K562 (cell line): ENCODE measurements around the gene MEF2D. TPM values are rescaled to one million over a fixed set of nuclear protein-coding genes. Genes with fewer than 3 reads are reported as not detected.
A peak's percentile ranks its signal among the peaks of the same experiment; 100 is the strongest.

Source experiments
- ATAC-seq: fragments of 200-7000 bp; cut with Tn5 transposase; 3 replicates; pipeline ENCODE4 v1.9.1; 2020; ENCODE audit warnings: moderate library complexity
- BruUV-seq: library from RNA; stranded (reverse); fragments of 400-500 nt; replicated peaks from 2 replicates; lab custom pipeline; 2021; lab: Mats Ljungman, UMichigan
- CTCF ChIA-PET: fragments of 300-600 bp; formaldehyde crosslinking; extraction: SDS; loops from one replicate; lab custom pipeline; 2021; ENCODE audit warnings: low intra/inter-chr PET ratio; lab: Yijun Ruan, JAX
- POLR2A ChIA-PET: fragments of 300-600, 350-650 bp; sonication (Branson Sonifier 250); formaldehyde crosslinking; extraction: SDS; loops from one replicate; lab custom pipeline; 2021; ENCODE audit warnings: antibody characterized with exemption, inconsistent platforms; lab: Yijun Ruan, JAX
- DNase-seq, 4 experiments: peaks; one replicate each; pipeline versions ENCODE4 v3.0.0 to v3.0.0-alpha.2; 2011 to 2018; ENCODE audit warnings: low spot score in 3 of 4, mixed read lengths in 3 of 4; ENCODE audit errors: extremely low read depth in 1 of 4
- FAIRE-seq: peaks from 2 replicates; lab custom pipeline; 2011; peaks lifted over from hg19 to GRCh38; lab: Jason Lieb, UNC
- H2AFZ ChIP-seq: 2 replicates; pipeline ENCODE4 v1.6.0; 2011; ENCODE audit warnings: low read depth, low read length, control low read depth, inconsistent platforms
- H3K27ac ChIP-seq: fragments of 200-600 bp; 3 replicates; pipeline ENCODE4 v1.8.0; 2011; ENCODE audit warnings: low read depth, mild to moderate bottlenecking, control low read depth, inconsistent platforms, low read length, moderate library complexity, mixed read lengths; ENCODE audit errors: extremely low read depth
- H3K27me3 ChIP-seq, 2 experiments: fragments of 300-600 bp in 1 of 2; 2 replicates in 1 of 2; 3 replicates in 1 of 2; pipeline versions ENCODE4 v1.6.0 to v1.8.0; 2011; ENCODE audit warnings: inconsistent platforms in 2 of 2, low read length in 2 of 2, mild to moderate bottlenecking in 1 of 2, mixed read lengths in 1 of 2, moderate library complexity in 1 of 2; ENCODE audit not compliant: control insufficient read depth in 2 of 2, insufficient read depth in 2 of 2
- H3K36me3 ChIP-seq: fragments of 300-600 bp; 3 replicates; pipeline ENCODE4 v1.8.0; 2011; ENCODE audit warnings: mild to moderate bottlenecking, low read length, inconsistent platforms; ENCODE audit not compliant: control insufficient read depth, insufficient read depth
- H3K4me1 ChIP-seq, 2 experiments: fragments of 200-600 bp in 1 of 2; replicated peaks in 1 of 2; 2 replicates in 1 of 2; 3 replicates in 1 of 2; pipeline versions ENCODE4 v1.5.1 to v1.8.0; 2011; ENCODE audit warnings: inconsistent platforms in 2 of 2, low read length in 2 of 2, mild to moderate bottlenecking in 1 of 2, mixed read lengths in 1 of 2, moderate library complexity in 1 of 2; ENCODE audit not compliant: control insufficient read depth in 2 of 2, insufficient read depth in 2 of 2
- H3K4me2 ChIP-seq: 2 replicates; pipeline ENCODE4 v1.6.1; 2011; ENCODE audit warnings: low read length, control low read depth, inconsistent platforms, mixed read lengths; ENCODE audit not compliant: insufficient read depth
- H3K4me3 ChIP-seq: fragments of 200-600 bp; sonication (generic), shearing (Covaris generic); 2 replicates; pipeline ENCODE4 v1.5.1; 2016; ENCODE audit warnings: control low read depth, inconsistent platforms
- H3K79me2 ChIP-seq: fragments of 200-600 bp; 3 replicates; pipeline ENCODE4 v1.8.0; 2011; ENCODE audit warnings: low read length, inconsistent platforms; ENCODE audit not compliant: control insufficient read depth, insufficient read depth
- H3K9ac ChIP-seq, 2 experiments: 2 replicates each; pipeline versions ENCODE4 v1.6.0 to v1.6.1; 2011; ENCODE audit warnings: low read depth in 2 of 2, low read length in 2 of 2, control low read depth in 1 of 2, inconsistent platforms in 1 of 2, mild to moderate bottlenecking in 1 of 2, mixed read lengths in 1 of 2; ENCODE audit not compliant: insufficient read depth in 1 of 2
- H3K9me1 ChIP-seq: one replicate; pipeline ENCODE4 v1.6.0; 2011; ENCODE audit warnings: inconsistent platforms, mild to moderate bottlenecking, low read length, moderate library complexity; ENCODE audit not compliant: control insufficient read depth, insufficient read depth
- H3K9me3 ChIP-seq: replicated peaks from 2 replicates; pipeline ENCODE4 v1.5.1; 2011; ENCODE audit warnings: low read depth, low read length, inconsistent platforms; ENCODE audit not compliant: control insufficient read depth, insufficient read depth
- H4K20me1 ChIP-seq: replicated peaks from 2 replicates; pipeline ENCODE4 v1.6.1; 2011; ENCODE audit warnings: low read length, inconsistent platforms, mixed read lengths; ENCODE audit not compliant: control insufficient read depth, insufficient read depth
- HDAC2 ChIP-seq: fragments of 450-650 bp; IDR thresholded peaks from 2 replicates; pipeline ENCODE4 v1.6.1; 2016; ENCODE audit warnings: mild to moderate bottlenecking
- NRF1 ChIP-seq, 2 experiments: fragments of 450-650 bp; IDR thresholded peaks in 1 of 2; conservative IDR thresholded peaks in 1 of 2; 2 replicates each; pipeline ENCODE4 v1.6.1; 2014; ENCODE audit warnings: mild to moderate bottlenecking in 2 of 2
- ZC3H4 ChIP-seq: sonication (generic); formaldehyde crosslinking; IDR thresholded peaks from 2 replicates; pipeline ENCODE4 v1.9.0; 2021; ENCODE audit warnings: missing genetic modification reagents, borderline replicate concordance
- WGBS: fragments of 100-300 bp; shearing (Covaris generic); methylation state at CpG from one replicate; pipeline ENCODE4 v1.1.6; 2016; ENCODE audit warnings: low coverage, mixed read lengths; ENCODE audit not compliant: insufficient coverage; ENCODE audit errors: missing lambda C conversion rate; 5-methylcytosine and 5-hydroxymethylcytosine counted together
- in situ Hi-C: fragments of 300-500 bp; cut with MboI; formaldehyde crosslinking; loops from 4 replicates; pipeline ENCODE4 v1.15.0; 2018; ENCODE audit warnings: inconsistent platforms, mixed read lengths
- intact Hi-C: fragments of 100-400 bp; cut with micrococcal nuclease; formaldehyde crosslinking; loops from 2 replicates; pipeline ENCODE4 v1.14.2; 2022
- polyA plus RNA-seq, 8 experiments: library from polyadenylated mRNA; depleted of rRNA in 4 of 8; stranded (reverse) in 5 of 8; unstranded in 3 of 8; fragments of >200 nt; fragmentation: Nextera tagmentation in 2 of 8; fragmentation: Illumina TruSeq in 1 of 8; extraction: Ambion mirVana in 2 of 8; extraction: Trizol in 1 of 8; gene quantifications; 2 replicates each; pipeline versions ENCODE4 v1.2.1 to v1.2.3, GENCODE V29; 2011 to 2014; ENCODE audit warnings: inconsistent platforms in 1 of 8, missing spikeins in 1 of 8
- total RNA-seq, 7 experiments: library from RNA; depleted of rRNA in 6 of 7; stranded (reverse); fragments of >200 nt in 6 of 7; fragmentation: Illumina TruSeq in 2 of 7; extraction: Trizol in 2 of 7; gene quantifications; 2 replicates each; pipeline versions ENCODE4 v1.2.1 to v1.2.3, GENCODE V29; 2011 to 2021; ENCODE audit warnings: low replicate concordance in 1 of 7
- TF ChIP-seq, protein P1 (sequence below): fragments of 450-650 bp; conservative IDR thresholded peaks from 2 replicates; pipeline ENCODE4 v1.6.1; 2016; ENCODE audit warnings: missing genetic modification characterization, low read depth, mild to moderate bottlenecking, control low read depth, missing compliant biosample characterization
- TF ChIP-seq, protein P2 (sequence below): sonication (generic); formaldehyde crosslinking; IDR thresholded peaks from 2 replicates; pipeline ENCODE4 v1.8.0; 2022; ENCODE audit warnings: mild to moderate bottlenecking, missing genetic modification reagents, borderline replicate concordance

Gene MEF2D
- total and polyA plus RNA-seq, 9 of the 15 experiments (the other 6 are each of a cell fraction or from before 2014, with no cell fraction given) = 0.10 to 19.5 (median 2.6) TPM

DNA sequence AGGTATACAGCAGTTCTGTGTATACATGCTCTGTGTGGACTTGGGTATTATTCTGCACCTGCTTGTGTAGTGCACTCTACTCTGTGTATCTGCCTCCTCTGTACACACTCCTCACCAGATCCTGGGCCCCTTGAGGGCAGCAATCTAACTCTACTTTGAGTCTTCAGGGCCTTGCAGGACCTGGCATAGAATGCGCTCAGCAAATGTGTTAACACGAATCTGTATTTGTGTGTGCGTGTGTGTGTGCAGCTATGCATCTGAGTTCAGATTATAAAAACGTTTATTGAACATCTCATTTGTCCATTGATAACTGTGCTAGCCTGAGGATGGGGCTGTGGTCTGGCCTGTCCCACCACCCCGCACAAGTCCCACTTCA lies 3.9 kb upstream of the MEF2D start:
- H3K4me2 ChIP-seq = peak overlapping the region; percentile 17; the same call in 1 of the 2 replicates
- H3K4me3 ChIP-seq = no peak overlapping the region
- intact Hi-C loops = loop anchor here (5.0 kb wide), 1 partner anchor 167 kb away; the partner anchor contains the start of genes CCT3 and TSACC
- peak in 1 of 4 experiments; percentile 31 for DNase-seq
- no peaks in the 10 kb centered on the region for H3K9me3 ChIP-seq
- H3K79me2 ChIP-seq = peaks cover 11% of the 10 kb centered on the region
- H3K36me3 ChIP-seq = no peaks in the 10 kb centered on the region
- H3K9ac ChIP-seq = peak overlapping the region; percentile 36 to 87; a peak in 3 of 4 replicates
- TF ChIP-seq, protein P1, sequence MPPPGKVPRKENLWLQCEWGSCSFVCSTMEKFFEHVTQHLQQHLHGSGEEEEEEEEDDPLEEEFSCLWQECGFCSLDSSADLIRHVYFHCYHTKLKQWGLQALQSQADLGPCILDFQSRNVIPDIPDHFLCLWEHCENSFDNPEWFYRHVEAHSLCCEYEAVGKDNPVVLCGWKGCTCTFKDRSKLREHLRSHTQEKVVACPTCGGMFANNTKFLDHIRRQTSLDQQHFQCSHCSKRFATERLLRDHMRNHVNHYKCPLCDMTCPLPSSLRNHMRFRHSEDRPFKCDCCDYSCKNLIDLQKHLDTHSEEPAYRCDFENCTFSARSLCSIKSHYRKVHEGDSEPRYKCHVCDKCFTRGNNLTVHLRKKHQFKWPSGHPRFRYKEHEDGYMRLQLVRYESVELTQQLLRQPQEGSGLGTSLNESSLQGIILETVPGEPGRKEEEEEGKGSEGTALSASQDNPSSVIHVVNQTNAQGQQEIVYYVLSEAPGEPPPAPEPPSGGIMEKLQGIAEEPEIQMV (tag) = 0 out of 2 replicates have a peak, but pooled peaks have one; percentile 11
- no peak for TF ChIP-seq NRF1 (conservative IDR thresholded peaks at IDR 0.05 in 1 of 2, IDR thresholded peaks at IDR 0.05 in 1 of 2)
- TF ChIP-seq ZC3H4 = 0 out of 2 replicates have a peak, but pooled peaks have one; percentile 5
- TF ChIP-seq, protein P2, sequence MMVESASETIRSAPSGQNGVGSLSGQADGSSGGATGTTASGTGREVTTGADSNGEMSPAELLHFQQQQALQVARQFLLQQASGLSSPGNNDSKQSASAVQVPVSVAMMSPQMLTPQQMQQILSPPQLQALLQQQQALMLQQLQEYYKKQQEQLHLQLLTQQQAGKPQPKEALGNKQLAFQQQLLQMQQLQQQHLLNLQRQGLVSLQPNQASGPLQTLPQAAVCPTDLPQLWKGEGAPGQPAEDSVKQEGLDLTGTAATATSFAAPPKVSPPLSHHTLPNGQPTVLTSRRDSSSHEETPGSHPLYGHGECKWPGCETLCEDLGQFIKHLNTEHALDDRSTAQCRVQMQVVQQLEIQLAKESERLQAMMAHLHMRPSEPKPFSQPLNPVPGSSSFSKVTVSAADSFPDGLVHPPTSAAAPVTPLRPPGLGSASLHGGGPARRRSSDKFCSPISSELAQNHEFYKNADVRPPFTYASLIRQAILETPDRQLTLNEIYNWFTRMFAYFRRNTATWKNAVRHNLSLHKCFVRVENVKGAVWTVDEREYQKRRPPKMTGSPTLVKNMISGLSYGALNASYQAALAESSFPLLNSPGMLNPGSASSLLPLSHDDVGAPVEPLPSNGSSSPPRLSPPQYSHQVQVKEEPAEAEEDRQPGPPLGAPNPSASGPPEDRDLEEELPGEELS (CRISPR knock-in tag) = 0 out of 2 replicates have a peak, but pooled peaks have one; percentile 41
- no peak for TF ChIP-seq HDAC2
- TF ChIP-seq, all 486 proteins: peak for 3
- peaks cover 3% of the 10 kb centered on the region for H3K9me1 ChIP-seq
- CTCF ChIA-PET = no interaction called here
- POLR2A ChIA-PET = interaction anchor here (1.1 to 6.6 kb wide), 3 partner anchors 13 to 72 kb away, joined by 3 to 62 read pairs (median 4); no protein-coding TSS in a partner anchor
- WGBS = 44% methylated on average over 5 of the region's 5 CpGs
- FAIRE-seq = no peak
- no TSS peak for BruUV-seq
- H2AFZ ChIP-seq = peak overlapping the region; percentile 99
- no peaks in the 10 kb centered on the region; a peak in 1 of 5 replicates for H3K27me3 ChIP-seq
- no peaks in the 10 kb centered on the region for H4K20me1 ChIP-seq
- peaks cover 55 to 57% of the 10 kb centered on the region in 2 experiments for H3K4me1 ChIP-seq
- no peak for ATAC-seq
- peak overlapping the region; percentile 86 for H3K27ac ChIP-seq
- in situ Hi-C loops = no loop called here
